ENCODE measurements around the gene STING1. TPM values are rescaled to one million over a fixed set of nuclear protein-coding genes. Genes with fewer than 3 reads are reported as not detected.
A peak's percentile ranks its signal among the peaks of the same experiment; 100 is the strongest.

The STING1 gene
- total RNA-seq, 1 experiment from 2014 or later: 0.48 TPM

DNA sequence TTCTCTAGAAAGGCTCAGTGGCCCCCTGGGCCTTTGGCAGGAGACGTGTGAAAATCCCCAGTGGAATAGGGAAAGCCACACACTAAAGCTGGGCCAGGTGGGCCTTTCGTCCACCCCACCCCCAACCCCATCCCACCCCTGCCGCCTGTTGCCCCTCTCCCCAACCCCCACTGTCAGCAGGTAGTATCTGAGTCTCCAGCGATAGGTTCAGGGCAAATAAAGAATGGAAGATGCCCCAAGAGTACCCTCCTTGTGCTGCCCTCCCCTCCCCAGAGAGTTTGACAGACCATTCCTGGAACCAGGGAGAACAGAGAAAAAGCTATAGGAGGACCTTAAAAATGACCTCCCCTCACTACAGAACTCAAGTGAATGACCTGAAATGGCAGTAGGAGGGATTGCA is 41.9 kb upstream of the STING1 start:
- Histone ChIP-seq H4K8ac (replicated peaks; ENCODE audit: insufficient read length, low read depth, low read length) (no peak overlapping the region), H2BK20ac (ENCODE audit: low read depth, low read length, poor library complexity, severe bottlenecking) (no peak overlapping the region), H2BK5ac (ENCODE audit: insufficient read length, low read length) (no peak overlapping the region), H3K9ac (ENCODE audit: extremely low read depth, insufficient read length, low read length) (no peak overlapping the region), H3K9me3 (ENCODE audit: control insufficient read depth, low read depth, low read length) (no peaks in the 10 kb centered on the region), H3K4me1 (ENCODE audit: insufficient read depth, low read length) (peaks cover 17% of the 10 kb centered on the region; the same call in 1 of the 2 replicates), H2BK120ac (ENCODE audit: low read depth, low read length, poor library complexity, severe bottlenecking) (no peak overlapping the region), H3K4me2 (ENCODE audit: insufficient read depth, insufficient read length, low read length) (peak overlapping the region; percentile 7), H4K91ac (ENCODE audit: insufficient read length, low read depth, low read length) (no peak overlapping the region), H3K4ac (ENCODE audit: low read depth, low read length) (no peak overlapping the region), H3K14ac (ENCODE audit: insufficient read depth, low read length) (no peak overlapping the region), H3K23ac (ENCODE audit: insufficient read length, low read depth, low read length) (no peak overlapping the region), H3K27me3 (ENCODE audit: insufficient read depth, low read length) (no peaks in the 10 kb centered on the region), H2BK15ac (ENCODE audit: low read depth, low read length) (no peak overlapping the region), H3T11ph (ENCODE audit: low read length) (no peak overlapping the region), H4K5ac (ENCODE audit: insufficient read length, low read depth, low read length) (no peak overlapping the region), H2AK5ac (ENCODE audit: insufficient read length, low read length) (no peak overlapping the region), H4K20me1 (ENCODE audit: control insufficient read depth, insufficient read depth, insufficient read length) (no peaks in the 10 kb centered on the region), H3K79me1 (ENCODE audit: insufficient read depth, low read depth, low read length, poor library complexity, severe bottlenecking) (no peaks in the 10 kb centered on the region), H2AFZ (ENCODE audit: low read length) (no peak overlapping the region), H3K27ac (ENCODE audit: insufficient read length, low read depth, low read length) (no peak overlapping the region), H2BK12ac (ENCODE audit: insufficient read length, low read depth, low read length) (no peak overlapping the region), H3K56ac (ENCODE audit: insufficient read length, low read depth, low read length) (no peak overlapping the region), H3K23me2 (ENCODE audit: insufficient read length, low read depth, low read length, poor library complexity, severe bottlenecking) (no peaks in the 10 kb centered on the region), H3K18ac (ENCODE audit: insufficient read length, low read depth, low read length) (no peak overlapping the region), H3K79me2 (ENCODE audit: insufficient read depth, low read length) (no peaks in the 10 kb centered on the region)
- Mint-ChIP-seq H3K27me3 (ENCODE audit: low read depth) (peaks cover 21% of the 10 kb centered on the region), H3K9me3 (no peaks in the 10 kb centered on the region; a peak in 2 of 5 replicates), H3K27ac (peak overlapping the region; percentile 53 to 96 (median 95); a peak in 6 of 7 replicates), H3K4me1 (peaks cover 64 to 69% of the 10 kb centered on the region in 2 experiments), H3K4me3 (peak overlapping the region; percentile 27 to 48), H3K36me3 (ENCODE audit: insufficient read depth in 1 of 3, low read depth in 3 of 3) (peaks cover 0 to under 1% (median 0%) of the 10 kb centered on the region in 3 experiments; a peak in 3 of 7 replicates)
- no CpG with 5 or more reads among the region's 4 CpGs for WGBS (ENCODE audit: extremely low coverage, insufficient read length, low lambda C conversion rate)
- no peak for DNase-seq
- TF ChIP-seq, protein P1, sequence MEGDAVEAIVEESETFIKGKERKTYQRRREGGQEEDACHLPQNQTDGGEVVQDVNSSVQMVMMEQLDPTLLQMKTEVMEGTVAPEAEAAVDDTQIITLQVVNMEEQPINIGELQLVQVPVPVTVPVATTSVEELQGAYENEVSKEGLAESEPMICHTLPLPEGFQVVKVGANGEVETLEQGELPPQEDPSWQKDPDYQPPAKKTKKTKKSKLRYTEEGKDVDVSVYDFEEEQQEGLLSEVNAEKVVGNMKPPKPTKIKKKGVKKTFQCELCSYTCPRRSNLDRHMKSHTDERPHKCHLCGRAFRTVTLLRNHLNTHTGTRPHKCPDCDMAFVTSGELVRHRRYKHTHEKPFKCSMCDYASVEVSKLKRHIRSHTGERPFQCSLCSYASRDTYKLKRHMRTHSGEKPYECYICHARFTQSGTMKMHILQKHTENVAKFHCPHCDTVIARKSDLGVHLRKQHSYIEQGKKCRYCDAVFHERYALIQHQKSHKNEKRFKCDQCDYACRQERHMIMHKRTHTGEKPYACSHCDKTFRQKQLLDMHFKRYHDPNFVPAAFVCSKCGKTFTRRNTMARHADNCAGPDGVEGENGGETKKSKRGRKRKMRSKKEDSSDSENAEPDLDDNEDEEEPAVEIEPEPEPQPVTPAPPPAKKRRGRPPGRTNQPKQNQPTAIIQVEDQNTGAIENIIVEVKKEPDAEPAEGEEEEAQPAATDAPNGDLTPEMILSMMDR (conservative IDR thresholded peaks at IDR 0.05): no peak

Measured in H9 (cell line).